NCI-H510A treated with DMSO at 0.1 percent for 48 hours (cell line): ENCODE measurements around the gene MEF2A.
"Not testable (repeated sequence)": the region's sequence is repeated elsewhere in the genome, so short reads cannot be mapped to it uniquely, and the experiment has no call there.

Experiments used
- DNase-seq: peaks from one replicate; lab custom pipeline; 2025; lab: John Stamatoyannopoulos, UW

Gene MEF2A

GRCh38 chr15:99651023-99651807 lies 85.4 kb downstream of the MEF2A start:
- DNase-seq, result no peak

GRCh38 chr15:99656205-99656604 lies 90.4 kb downstream of the MEF2A start:
- no peak for DNase-seq

- DNase-seq, result no peak
Measured at GRCh38 chr15:99657996-99658395, 92.2 kb downstream of the MEF2A start.

GRCh38 chr15:99662903-99663302 lies 97.1 kb downstream of the MEF2A start:
- DNase-seq, result no peak

GRCh38 chr15:99666073-99666472 lies 100.3 kb downstream of the MEF2A start:
- DNase-seq, result not testable (repeated sequence)

- DNase-seq, result no peak
Measured at GRCh38 chr15:99668533-99669182, 102.9 kb downstream of the MEF2A start.

GRCh38 chr15:99669250-99669649 lies 103.5 kb downstream of the MEF2A start:
- no peak for DNase-seq

- DNase-seq, result no peak
Measured at GRCh38 chr15:99671926-99672635, 106.3 kb downstream of the MEF2A start.

- no peak for DNase-seq
Measured at GRCh38 chr15:99673111-99673510, 107.3 kb downstream of the MEF2A start.

GRCh38 chr15:99674279-99674678 lies 108.5 kb downstream of the MEF2A start:
- no peak for DNase-seq

GRCh38 chr15:99677540-99678134 lies 111.9 kb downstream of the MEF2A start:
- no peak for DNase-seq

- DNase-seq, result no peak
Measured at GRCh38 chr15:99680276-99680675, 114.5 kb downstream of the MEF2A start.

GRCh38 chr15:99681990-99682389 lies 116.2 kb downstream of the MEF2A start:
- DNase-seq, result no peak

GRCh38 chr15:99682455-99682854 lies 116.7 kb downstream of the MEF2A start:
- DNase-seq, result no peak

- DNase-seq, result no peak
Measured at GRCh38 chr15:99683000-99683670, 117.4 kb downstream of the MEF2A start.

- DNase-seq, result no peak
Measured at GRCh38 chr15:99686290-99686689, 120.5 kb downstream of the MEF2A start.

GRCh38 chr15:99692825-99693224 lies 127.0 kb downstream of the MEF2A start:
- no peak for DNase-seq

GRCh38 chr15:99696096-99696495 lies 130.3 kb downstream of the MEF2A start:
- no peak for DNase-seq

GRCh38 chr15:99702895-99703602 lies 137.3 kb downstream of the MEF2A start:
- no peak for DNase-seq

GRCh38 chr15:99703603-99704443 lies 138.0 kb downstream of the MEF2A start:
- DNase-seq, result no peak
